Superior temporal gyrus (tissue), 1 donor: ENCODE data around the gene RNF152.
A peak's percentile ranks its signal among the peaks of the same experiment; 100 is the strongest.

ENCODE experiments used
- DNase-seq: peaks from one replicate; pipeline ENCODE4 v3.0.0-alpha.2; 2016; ENCODE audit errors: extremely low spot score

Gene RNF152

DNA sequence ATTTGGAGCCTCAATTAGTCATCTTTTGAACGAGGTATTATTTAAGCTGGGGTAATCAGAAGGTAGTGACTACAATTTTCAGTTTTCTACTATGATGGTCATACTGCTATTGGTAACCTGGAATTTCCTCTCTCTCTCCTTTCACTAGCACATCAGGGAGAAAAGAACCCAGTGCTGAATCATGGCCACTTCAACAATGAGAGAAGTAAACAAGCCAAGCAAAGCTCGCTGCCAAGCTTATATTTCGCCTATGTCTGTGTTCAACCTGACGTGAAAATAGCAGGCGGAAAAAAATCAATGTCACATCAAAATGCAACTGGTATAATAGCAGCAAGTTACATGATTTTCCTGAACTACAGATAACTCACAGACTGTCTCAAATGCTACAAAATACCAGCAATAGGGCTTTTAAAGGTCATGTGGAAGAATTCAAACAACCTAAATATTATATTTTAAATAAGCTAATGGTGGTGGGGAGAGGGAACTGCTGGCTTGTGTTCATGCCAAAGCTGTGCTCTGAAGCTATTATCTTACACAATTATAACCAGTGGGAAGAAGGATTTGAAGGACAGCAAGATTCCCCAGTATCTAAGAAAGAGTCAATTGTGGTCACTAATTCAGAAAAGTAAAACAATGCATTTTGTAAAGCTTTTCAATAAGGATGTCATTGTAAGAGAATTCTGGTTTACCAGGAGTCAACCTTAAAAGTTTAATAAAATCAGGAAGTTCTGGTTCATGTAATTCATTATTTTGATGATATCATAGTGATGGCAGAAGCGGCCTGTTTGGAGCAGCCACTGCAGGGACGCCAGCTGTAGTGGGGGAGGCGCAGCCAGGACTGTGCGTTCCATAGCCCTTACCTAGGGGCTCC lies 38.0 kb downstream of the RNF152 start:
- DNase-seq: no peak

DNA sequence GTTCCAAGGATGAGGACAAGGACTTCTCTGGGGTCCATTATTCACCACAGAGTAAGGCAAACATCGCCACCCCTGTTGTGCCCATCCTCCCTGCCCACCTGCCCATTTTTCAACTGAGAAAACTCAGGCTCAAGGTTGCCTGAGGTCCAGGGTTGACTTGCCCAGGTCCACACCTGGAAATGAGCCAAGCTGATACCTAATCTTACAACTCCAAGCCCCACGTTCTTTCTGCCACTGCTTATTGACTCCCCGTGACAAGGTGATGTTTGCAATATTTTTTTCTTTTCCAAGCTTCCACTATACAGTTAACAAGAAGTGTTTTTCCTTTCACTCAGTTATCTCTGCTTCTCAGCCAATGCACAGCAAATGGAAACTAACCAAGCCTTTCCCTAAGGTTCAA lies 39.0 kb downstream of the RNF152 start:
- no peak for DNase-seq

DNA sequence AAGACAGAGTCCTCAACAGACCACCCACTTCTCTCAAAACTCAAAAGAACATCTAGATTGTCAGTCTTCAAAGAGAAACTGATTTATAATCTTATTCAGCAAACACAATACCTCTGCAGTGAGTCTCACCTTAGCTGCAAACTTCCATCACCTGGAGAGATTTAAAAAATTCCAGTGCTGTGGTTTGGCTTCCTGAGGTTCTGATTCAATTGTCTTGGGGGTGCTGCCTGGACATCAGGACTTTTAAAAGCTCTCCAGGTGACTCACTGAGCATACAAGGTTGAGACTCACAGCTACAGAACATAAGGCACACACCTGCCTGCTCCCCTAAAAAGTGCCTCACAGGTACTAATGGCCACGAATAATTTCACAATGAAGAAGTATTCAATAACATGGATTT lies 40.3 kb downstream of the RNF152 start:
- DNase-seq: no peak

DNA sequence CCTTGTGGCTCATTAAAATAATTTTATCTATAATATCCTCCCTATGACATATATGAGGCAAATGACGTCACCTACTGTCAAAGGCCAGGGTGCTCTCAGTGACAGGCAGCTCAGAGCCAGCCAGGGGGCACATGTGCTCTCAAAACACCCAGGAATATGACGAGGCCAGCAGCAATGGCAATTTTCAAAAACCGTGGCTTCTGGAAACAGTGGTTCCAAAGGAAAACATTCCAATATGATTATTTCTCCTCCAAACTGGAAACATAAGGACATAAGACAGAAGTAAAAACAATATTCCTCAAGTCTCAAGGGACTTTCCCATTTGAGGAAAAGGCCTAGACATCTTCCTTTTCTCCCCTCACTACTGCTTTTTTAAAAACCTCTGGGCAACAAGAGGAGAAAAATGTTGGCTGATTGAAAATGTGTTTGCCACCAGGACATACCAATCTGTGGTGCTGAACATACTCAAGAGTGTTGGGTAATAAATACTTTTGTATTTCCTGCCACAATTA lies 40.8 kb downstream of the RNF152 start:
- DNase-seq: no peak

DNA sequence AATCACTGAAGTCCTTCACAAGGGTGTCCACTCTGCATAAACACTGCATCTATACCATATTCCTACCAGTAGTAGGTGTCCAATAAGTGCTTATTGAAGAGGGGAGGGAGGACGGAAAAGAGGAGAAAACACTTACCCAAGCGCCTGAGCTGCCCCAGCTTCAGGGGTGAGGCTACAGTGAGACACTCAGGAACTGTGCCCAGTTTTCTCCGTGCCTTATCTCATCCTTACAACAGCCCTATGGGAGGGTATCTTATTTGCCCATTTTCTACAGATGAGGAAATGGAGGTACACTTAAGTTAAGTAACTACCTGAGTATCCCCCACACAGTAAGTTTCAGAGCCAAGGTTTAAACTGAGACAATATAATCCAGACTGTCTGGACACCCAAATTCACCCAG lies 41.5 kb downstream of the RNF152 start:
- no peak for DNase-seq

DNA sequence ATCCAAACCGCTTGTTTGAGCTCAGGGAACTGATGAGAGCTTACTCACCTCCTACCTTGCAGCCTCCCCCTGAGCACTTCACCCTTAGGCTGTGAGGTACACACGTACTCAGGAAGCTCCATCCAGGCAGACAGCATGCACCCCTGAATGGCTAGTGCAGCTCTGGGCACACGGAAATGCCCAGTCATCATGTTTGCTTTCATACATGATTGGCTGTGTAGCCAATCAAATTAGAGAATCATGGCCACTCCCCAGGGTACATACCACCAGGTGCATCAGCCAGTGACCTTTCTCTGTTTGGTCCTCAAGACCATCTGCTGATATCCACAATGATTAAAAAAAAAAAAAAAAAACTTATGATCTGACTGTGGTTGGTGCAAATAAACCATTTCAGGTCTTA lies 42.1 kb downstream of the RNF152 start:
- DNase-seq: no peak

DNA sequence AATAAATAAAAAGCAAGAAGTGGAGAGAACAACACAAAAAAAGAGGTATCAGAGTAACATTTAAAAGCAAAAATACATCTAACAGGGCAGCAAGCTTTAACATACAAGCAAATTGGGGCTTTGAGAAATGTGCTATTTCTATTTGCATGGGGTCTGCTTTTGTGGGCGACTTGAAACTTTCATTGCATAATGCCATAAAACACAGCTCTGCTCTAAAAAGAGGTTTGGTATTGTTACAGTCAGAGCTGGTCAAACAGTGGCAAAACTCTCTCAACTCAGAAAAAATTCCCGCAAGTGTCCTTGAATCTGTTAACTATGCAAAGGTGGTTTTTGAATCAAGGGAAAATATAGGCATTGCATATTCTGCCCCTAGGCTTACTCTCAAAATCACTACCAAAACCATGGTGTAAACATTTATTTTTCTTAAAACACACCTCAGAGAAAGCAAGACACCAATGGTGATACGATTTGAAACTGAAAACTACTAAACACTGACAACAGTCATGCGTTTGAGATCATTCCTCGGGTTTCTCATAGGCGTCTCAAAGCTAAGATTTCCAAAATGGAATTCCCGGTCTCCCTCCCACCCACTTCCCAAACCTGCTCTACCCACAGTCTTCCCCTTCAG lies 45.5 kb downstream of the RNF152 start:
- DNase-seq: no peak

DNA sequence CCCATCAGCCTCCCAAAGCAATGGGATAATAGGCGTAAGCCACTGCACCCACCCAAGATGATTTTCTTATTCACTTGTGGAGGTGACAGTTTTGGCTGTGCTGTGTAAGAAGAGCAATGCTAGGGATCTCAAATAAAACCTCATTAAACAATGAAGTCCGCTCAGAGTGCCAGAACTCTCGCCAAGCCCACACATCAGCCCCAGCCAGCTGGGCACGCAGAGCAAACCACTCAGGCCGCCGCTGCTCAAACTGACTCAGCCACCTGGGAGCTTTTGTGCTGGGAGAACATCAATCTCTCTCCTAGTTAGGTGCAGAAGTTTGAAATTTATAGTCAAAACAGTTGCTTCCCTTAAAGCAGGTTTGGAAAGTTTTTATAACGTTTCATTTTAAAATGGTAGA lies 47.6 kb downstream of the RNF152 start:
- DNase-seq: no peak

DNA sequence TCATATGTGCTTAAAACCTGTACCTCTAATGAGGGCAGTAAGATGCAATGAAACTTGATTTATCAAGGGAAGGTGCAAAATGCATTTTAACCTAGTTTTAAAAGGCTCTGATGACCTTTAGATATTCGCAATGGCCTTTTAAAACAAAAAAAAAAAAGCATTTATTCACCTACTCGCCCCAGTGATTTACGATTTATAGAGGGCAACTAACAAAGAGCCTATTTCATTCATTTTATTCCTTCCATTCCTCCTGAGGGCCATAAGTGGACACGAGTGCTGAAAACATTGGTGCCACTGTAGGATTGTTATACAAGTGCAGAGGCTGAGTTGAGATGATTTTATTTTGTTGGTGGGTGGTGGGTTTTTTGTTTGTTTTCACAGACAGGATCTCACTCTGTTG lies 48.1 kb downstream of the RNF152 start:
- DNase-seq: no peak

DNA sequence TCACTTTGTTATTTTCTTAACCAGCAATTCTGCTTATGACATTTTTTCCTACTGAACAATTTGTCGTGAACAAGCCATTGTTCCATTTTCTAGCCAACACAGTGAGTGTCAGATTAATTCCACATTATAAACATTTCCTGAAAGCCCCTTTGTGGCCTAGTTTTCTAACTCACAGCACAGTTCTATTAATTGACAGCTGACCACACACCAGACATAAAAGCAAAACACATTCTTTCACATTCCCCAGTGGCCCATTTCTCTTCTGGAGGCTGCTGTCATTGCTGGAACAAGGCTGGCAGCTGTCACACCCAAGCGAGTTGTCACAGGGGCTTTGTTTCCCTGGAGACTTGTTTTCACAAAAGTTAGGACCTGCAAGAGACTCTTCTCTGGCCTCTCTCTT lies 50.7 kb downstream of the RNF152 start:
- DNase-seq: peak; percentile 75

DNA sequence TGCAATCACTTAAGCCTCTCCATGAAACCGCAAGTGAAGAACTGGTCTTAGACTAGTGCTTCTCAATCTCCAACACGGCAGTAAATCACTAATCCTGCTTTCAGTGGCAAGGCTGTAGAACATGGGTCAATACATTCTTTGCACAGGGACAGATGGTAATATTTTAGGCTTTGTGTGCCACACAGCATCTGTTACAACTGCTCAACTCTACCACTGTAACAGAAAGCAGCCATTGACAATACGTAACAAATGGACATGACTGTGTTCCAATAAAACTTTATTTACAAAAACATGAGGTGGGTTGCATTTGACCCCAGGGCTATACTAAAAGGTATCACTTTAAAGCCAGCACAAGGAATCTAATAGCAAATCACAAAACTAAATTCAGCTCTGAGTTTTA lies 51.1 kb downstream of the RNF152 start:
- no peak for DNase-seq

DNA sequence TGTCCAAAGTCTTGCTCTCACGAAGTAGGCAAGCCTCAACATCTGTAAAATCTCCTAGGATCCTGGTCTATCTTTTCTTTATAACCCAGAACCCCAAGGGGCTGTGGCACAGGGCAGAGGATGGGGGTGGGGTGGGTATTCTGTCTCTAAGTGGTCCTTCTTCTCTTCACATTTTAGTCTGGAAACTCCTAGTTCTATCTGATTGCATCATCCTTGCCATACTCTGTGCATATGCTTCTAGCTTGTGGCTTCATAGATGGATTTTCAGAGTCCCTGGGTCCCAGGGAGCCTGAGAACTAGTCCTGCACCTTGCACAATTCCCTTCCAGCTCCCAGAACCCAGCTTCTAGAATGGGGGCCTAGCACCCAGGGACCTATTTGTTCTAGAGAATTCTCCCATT lies 52.5 kb downstream of the RNF152 start:
- no peak for DNase-seq

DNA sequence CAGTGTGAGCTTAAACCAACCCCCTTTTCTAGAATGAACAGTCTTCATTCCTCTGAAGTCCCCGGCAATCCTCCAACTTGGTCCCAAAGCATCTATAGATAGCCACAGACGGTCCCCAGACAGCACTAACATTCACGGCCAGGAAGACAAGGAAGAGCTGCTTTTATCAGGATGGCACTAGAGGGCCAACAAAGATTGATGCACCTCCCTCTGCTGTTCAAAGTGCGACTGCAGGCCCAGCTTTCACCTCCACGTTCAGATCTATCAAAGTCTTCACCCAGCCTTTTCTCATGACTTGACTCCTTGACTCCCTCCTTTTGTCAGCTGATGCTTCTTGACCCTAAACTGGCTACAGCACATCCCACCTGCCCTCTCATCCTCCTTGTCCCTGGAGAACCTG lies 54.3 kb downstream of the RNF152 start:
- no peak for DNase-seq

DNA sequence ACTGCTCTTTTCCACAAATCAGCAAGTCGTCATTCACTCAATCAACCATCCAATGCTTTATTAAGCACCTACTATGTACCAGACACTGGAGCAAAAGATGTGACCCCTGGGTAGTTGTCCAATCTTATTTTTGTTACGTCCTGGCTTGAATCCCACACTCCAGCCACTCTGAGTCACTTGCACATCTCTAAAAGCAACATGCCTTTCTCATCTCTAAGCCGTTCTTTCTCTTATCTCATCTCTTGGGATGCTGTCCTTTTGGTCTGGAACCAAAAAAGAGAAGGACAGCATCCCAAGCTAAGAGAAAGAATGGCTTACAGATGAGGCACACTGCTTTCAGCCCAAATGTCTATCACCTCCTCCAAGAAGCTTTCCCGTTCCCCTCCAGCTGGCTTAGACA lies 58.8 kb downstream of the RNF152 start:
- DNase-seq: no peak

DNA sequence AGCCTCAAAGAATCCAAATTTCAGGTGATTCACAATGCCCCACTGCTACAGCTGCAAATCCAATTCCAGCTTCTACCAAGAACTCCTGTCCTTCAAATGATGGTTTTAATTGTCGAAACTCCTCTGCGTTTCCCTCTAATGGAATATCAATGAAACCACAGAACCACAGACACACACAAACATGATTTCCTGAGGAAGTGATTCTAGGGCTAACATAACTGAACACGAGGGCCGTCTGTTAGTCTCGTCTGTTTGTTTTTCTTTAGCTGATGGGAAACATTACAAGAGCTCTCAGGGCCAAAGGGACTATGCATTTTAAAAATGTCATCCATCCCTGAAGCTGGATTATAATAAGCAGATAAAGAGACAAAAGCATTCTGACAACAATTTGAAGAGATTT lies 59.4 kb downstream of the RNF152 start:
- no peak for DNase-seq

DNA sequence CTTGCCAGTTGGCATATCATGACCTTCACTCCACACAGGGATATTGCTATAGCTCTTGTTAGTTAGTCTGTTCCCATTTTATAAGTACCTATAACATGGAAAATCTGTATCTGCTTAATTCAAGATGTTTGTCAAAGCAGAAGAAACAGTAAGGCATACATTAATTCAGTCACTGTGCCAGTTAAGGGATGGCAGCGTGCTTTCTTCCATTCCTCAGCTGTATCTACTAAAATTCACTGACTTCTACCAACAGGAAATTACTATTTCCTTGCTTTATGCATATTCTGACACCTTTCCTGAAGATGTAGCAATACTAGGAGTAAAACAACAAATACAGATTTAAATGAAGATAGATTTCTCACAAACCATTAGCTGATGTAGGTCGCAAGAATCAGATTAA lies 59.9 kb downstream of the RNF152 start:
- no peak for DNase-seq

DNA sequence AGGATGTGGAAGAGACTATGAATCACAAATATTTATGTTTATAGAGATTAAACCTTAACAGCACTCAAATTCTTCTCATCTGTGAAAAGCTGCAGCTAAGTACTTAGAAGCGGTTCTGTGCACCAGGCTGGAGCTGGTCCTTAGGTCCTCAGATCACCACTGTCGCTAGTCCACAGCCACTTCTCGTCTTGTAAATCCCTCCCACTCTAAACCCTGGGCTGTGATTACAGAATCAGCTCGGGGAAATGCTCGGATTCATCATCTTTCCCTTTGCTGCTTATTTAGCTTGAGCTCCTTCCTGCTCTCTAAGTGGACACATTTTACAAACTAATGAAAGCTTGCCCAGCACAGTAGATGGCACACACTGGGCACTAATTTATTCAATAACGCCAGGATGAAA lies 61.7 kb downstream of the RNF152 start:
- no peak for DNase-seq

DNA sequence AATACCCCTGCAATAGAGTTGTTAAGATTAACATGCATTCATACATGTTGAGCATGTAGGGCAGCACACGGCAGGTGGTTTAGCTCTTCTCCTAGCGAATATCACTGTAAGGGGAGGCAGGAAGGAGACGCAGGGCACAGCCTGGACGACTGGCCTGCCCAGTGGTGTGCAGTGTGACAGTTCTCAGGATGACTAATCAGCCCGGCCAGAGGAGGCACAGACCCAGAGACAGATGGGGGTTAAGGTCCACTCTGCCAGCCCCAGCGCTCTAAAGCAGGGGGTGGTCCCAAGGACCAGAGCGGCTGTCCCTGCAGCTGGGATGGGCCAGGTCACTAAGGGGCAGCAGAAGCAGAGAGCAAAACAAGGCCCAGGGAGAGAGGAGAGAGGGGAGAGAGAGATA lies 63.7 kb downstream of the RNF152 start:
- no peak for DNase-seq

DNA sequence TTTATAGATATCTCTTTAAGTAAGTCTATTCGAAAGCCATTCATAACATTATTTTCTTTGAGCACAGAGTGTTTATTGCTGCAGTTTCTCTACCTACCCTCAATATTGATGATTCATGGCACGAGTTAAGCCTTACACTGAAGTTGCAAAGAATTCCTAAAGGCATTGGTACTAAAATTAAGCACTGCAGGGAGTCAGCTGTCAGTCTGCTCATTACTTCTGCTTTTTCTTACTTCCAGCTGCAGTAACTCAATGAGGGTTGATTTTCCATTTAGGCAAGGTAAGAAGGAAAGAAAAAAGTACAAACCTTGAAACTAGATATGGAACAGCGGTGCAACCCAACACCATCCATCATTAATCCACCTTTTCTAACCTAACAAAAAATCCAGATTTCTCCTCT lies 65.2 kb downstream of the RNF152 start:
- no peak for DNase-seq

DNA sequence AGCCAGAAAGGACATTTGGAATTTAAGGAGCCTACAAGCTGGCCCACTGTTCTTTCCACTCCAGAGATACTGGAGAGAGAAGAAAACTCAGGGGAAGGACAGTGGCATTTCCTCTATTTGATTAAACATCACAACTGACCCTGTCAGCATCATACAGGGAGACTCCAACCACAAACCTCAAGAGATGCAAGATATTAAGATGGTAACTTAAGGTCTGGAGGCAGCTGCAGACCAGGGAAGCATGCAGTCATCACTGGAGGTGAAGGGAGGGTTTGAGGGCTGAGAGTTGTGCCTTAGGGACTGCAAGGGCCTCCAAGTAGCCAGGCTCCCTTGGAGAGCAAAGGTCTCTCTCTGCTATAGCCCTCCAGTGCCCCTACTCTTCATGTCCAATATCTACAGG lies 67.4 kb downstream of the RNF152 start:
- DNase-seq: no peak

DNA sequence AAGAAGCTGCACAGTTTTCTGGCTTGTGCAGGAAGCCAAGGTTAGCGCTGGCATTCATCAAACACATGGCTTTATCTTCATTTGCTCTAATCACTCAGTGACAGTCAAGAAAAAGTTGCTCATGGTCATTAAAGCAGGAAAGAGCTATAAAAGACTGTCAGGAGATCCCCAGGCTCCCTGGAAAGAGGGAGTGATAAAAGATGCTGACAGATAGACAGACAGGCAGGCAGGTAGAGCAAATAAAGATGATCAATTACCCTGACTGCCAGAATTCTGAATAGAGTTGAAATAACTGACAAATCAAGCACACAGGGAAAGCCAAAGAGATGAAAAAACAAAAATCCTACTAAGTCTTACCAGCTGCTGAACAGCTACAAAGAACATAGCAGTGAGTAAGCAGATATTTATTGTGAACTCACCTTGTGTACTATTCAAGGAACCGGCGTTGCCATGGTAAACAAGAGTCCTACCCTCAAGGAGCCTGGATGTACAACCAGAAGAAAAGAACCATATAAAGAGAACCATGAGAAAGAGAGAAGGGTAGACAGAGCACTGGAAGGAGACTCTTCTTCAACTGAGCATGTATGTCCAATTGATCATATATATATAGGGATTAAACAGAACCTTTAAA lies 68.0 kb downstream of the RNF152 start:
- no peak for DNase-seq

DNA sequence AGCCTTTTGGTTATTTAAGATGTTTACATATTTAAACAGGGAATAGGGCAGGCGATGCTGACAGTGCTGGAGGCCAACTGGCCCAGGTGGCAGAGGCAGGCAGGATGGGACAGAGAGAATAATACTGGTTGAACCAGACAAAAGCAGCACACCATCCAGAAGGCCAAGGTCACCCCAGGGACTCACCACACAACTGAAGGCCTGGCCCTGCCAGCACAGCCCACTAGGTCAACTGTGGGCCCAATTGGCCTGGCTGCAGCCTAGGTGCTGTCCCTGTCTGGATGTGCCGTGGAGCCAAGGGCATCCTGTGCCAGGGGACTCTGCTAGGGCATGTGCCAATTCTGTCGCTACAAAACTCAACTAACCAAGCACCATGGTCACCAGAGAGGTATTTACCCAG lies 69.2 kb downstream of the RNF152 start:
- no peak for DNase-seq

DNA sequence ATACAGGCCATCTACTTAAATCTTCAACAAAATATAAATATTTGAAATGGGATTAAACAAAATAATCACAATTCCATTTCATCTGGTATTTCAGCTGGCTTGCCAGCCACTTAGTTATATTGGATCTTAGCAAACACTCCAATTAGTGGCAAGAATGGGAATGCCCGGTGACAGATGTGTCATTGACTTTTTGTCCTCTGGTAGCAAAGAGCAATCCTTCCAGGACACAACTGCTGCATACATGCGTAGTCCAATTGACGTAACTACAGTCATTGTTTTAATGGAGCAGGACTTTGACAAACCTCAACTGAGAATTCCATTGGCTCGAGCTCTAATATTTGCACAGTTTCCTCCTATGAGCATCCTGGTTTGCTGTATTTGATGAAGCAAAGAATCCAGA lies 69.9 kb downstream of the RNF152 start:
- DNase-seq: no peak
